T47D (cell line): Measurements from ENCODE around the gene NCBP1.
"Not testable (repeated sequence)": the region's sequence is repeated elsewhere in the genome, so short reads cannot be mapped to it uniquely, and the experiment has no call there.

Experiments
- DNase-seq, 2 experiments: peaks; one replicate each; pipeline versions ENCODE4 v3.0.0 to v3.0.0-alpha.2; 2011 to 2012; ENCODE audit warnings: low read depth in 1 of 2, low spot score in 1 of 2
- JUND ChIP-seq: IDR thresholded peaks from 2 replicates; pipeline ENCODE4 v1.6.1; 2012; ENCODE audit warnings: low read depth
- in situ Hi-C: cut with HindIII; loops from 2 replicates; pipeline ENCODE4 v1.10.0; 2016; ENCODE audit warnings: low sequenced_read_pairs, low pct_unique_long_range_greater_than_20kb

NCBP1 gene

DNA sequence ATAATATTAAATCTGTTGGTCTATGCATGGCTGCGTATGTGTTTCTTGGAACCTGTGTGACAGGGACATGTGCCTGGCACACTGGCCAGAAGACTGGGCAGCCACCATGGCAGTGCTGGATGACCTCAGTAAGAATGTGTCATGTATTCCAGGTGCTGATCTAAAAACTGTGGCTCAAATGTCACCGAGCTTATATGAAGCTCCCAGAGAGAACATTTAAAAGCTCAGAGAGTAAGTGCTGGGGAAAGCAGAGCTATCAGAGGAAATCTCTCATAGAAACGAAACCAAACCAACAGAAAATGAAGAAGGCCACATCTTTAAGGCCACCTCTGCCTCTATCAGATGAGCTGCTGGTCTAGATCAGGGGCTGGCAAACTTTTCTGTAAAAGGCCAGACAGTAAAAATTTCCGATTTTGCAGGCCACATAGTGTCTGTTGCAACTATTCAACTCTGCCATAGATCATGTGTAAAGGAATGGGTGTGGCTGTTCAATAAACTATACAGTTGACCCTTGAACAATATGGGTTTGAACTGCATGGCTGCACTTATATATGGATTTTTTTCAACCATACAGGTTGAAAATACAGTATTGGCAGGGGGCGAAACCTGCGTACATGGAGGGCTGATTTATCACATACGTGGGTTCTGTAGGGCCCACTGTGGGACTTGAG lies 32.3 kb upstream of the NCBP1 start:
- DNase-seq = no peak
- TF ChIP-seq JUND = no peak
- in situ Hi-C loops = no loop called here

DNA sequence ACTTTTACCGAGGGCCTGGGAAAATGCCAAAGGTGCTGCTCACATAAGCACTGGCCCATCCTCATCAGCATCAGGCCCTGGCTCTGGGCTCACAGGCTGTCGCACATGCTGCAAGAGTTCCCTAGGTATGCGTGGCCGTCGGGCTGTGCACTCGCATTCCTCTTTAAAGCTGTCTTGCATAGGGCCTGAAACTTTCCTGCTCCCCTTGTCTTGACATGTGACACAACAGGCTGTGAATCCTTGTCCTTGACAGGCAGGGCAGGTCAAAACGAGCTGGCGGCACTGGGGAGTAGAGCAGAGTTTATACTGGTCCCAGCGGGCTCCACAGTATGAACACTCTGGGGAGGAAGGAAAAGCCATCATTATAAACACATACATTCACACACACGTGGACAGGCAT lies 31.2 kb upstream of the NCBP1 start:
- no peak for DNase-seq
- TF ChIP-seq JUND = no peak
- in situ Hi-C loops = no loop called here

DNA sequence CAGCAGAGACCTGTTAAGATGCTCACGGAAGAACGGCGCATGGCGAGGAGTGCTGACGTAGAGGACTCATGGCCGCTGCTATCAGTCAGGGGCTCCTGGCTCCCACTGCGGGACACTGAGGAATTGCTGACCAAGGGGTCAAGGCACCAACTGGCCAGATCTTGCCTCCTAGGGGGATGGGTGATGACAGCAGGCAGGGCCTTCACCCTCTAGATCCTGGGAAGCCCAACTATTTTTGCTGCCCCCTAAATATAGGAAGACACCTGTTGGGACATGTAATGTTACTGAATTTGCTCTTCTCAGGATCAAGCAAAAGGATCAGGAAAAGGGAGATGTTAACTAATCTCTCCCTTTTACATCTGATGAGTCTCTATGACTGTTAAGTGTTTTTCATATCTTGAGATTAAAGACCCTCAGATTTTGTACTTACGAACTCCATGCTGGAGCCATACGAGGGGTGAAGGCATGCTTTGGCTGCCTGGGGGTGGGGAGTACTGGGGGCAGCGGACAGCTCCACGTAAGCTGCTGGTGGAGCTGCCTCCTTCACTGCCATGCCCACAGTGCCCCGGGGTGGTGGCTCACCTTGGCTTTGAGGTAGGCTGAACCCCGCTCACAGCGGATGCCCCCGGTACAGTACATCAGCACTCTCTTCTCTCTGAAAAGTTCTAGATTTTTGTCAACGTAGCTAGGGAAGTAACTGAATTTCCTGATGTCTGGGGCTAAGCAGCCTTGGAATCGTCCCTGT lies 28.5 kb upstream of the NCBP1 start:
- TF ChIP-seq JUND = no peak
- DNase-seq = no peak
- in situ Hi-C loops = no loop called here

DNA sequence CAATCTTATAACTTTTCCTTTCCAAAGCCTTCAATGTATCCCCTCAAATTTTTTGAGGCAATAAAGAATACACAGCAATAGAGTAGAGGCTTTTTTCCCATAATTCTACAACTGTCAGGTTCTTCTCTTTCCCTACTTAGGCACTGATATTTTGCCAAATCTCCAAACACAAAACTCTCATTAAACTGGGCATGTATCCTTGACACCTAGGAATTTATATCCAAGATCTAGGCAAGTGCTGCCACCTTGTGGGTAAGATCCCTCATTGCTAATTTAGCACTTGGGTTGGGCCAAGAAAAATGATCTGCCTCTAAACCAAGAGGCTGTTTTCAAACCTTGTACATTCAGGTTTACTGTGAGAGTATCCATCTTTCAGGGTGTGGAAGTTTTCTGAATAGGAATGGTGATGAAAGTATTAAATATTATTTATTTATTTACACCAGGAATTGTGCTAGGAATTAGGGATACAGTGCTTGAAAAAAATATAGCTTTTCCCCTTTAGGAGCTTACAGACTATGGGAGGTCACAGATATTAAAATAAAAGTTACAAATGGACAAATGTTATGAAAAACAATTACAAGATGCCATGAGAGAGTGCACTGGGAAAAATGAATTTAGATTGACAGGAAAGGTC lies 18.1 kb upstream of the NCBP1 start:
- TF ChIP-seq JUND = no peak
- in situ Hi-C loops = no loop called here
- DNase-seq = peak; percentile 47 to 71

DNA sequence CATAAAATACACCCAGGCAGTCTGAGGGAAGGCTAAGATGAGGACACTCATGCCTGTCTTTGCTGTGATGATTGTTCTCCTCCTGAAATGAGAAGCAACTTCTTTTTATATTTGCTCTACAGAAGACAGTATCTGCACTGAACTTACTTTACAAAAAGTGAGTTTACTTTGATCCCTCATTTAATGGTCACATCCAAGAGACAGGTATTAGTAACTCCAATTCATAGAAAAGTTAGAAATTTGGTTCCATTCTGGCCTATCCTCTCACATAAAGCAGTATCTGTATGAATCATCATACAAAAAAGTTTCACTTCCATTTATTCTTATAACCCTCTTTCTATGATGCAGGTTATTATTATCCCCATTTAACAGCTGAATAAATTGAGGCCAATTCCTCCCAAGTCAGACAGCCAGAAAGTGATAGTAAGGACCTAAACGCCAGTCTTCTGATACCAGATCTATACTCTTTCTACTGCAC lies 15.6 kb upstream of the NCBP1 start:
- TF ChIP-seq JUND = no peak
- in situ Hi-C loops = no loop called here
- DNase-seq = no peak

DNA sequence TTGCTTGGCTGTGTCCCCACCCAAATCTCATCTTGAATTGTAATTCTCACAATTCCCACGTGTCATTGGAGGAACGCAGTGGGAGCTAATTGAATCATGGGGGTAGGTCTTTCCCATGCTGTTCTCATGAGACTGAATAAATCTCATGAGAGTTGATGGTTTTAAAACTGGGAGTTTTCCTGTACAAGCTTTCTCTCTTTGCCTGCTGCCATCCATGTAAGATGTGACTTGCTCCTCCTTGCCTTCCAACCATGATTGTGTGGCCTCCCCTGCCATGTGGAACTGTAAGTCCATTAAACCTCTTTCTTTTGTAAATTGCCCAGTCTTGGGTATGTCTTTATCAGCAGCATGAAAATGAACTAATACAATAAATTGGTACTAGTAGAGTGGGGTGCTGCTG lies 13.6 kb upstream of the NCBP1 start:
- DNase-seq, in situ Hi-C loops: not testable (repeated sequence)

DNA sequence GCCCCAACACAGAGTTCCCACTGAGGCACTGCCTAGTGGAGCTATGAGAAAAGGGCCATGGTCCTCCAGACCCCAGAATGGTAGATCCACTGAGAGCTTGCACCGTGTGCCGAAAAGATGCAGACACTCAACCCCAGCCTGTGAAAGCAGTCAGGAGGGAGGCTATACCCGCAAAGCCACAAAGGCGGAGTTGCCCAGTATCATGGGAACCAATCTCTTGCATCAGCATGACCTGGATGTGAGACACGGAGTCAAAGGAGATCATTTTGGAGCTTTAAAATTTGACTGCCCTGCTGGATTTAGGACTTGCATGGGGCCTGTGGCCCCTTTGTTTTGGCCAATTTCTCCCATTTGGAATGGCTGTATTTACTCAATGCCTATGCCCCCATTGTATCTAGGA lies 11.1 kb upstream of the NCBP1 start:
- DNase-seq, in situ Hi-C loops: not testable (repeated sequence)

DNA sequence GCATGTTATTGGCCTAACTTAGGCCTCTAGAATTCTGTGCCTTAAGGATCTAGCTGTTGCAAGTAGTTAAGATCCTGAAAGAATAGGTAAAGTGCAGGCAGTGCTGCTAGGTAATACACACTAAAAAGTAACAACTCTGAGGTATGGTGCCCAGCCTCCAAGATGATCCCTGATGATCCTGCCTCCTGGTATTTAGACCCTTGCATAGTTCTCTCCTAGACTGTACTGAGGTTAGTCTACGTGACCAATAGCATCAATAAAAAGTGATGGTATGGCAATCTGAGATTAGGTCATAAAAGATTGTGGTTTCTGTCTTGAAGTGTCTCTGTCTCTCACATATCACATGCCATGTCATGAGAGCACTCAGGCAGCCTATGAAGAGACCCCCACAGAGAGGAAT lies 9.7 kb upstream of the NCBP1 start:
- in situ Hi-C loops = no loop called here
- no peak for TF ChIP-seq JUND
- no peak for DNase-seq

DNA sequence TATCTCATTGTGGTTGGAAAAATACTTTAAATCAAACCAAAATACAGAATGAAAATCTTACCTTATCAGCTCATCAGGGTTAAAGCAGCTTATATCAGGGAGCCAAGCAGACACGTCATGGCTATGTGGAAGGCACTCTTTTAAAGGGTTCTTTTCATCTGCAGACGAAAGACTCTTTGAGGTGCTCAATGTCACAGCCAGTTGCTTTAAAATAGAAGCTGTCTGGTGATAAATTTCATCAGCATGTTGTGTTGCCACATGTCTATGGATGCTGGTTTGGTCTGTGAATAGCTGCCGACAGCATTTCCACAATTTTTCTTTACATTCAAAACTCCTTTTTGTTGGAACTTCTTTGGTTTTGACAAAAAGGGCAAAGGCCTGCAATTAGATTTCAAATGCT lies 8.0 kb upstream of the NCBP1 start:
- no peak for DNase-seq
- TF ChIP-seq JUND = no peak
- in situ Hi-C loops = no loop called here

DNA sequence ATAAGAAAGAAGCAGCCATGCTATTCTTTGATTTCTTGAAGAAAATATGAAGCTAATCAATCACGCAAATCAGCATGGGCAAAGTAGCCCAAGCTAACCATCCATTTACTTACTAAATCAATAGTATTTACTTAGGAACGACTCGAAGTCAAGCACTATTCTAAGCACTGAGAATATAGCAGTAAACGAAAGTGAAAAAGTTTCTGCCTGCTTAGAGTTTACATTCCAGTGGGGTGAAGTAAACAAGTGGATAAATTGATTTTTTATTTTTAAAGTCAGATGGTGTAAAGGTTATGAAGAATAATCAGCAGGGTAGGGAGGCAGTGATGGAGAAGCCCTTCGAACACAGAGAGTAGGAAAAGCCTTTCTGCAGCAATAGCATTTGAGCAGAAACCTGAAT lies 6.0 kb upstream of the NCBP1 start:
- no peak for DNase-seq
- TF ChIP-seq JUND = no peak
- in situ Hi-C loops = no loop called here

DNA sequence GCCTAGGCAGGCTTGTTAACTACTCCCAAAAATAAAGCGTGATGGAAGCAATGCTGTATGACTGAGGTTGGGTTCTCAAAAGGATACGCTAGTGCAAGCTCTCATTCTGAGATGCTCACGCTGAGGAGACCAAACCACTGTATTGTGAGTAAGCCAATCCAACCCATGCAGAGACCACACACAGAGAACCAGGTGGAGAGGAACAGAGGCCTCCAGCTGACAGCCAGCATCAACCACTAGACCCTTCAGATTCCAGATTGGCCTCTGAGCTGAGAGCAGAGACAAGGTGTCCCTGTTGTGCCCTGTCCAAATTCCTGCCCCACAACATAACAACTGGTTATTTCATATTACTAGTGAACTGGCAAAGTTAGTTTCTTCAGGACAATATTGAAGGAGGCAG lies 5.0 kb upstream of the NCBP1 start:
- no peak for DNase-seq
- in situ Hi-C loops = no loop called here
- no peak for TF ChIP-seq JUND

DNA sequence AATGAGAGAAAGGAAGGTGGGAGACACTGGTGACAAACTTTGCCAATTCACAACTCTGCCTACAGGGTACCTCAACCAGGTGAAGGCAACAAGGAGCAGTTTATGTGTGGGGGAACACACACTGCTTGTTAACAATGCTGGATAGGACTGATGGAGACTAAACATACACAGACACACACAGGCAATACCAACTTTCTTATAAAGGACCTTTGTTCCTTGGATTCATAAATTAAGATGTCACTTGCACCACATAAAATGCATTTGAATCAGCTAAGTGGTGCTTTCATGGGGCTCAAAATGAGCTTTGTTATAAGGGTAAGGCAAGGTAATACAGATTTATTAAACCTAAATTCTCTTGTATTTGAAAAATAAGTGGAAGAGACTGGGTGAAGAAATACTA lies 4.5 kb upstream of the NCBP1 start:
- no peak for DNase-seq
- in situ Hi-C loops = no loop called here
- TF ChIP-seq JUND = no peak

DNA sequence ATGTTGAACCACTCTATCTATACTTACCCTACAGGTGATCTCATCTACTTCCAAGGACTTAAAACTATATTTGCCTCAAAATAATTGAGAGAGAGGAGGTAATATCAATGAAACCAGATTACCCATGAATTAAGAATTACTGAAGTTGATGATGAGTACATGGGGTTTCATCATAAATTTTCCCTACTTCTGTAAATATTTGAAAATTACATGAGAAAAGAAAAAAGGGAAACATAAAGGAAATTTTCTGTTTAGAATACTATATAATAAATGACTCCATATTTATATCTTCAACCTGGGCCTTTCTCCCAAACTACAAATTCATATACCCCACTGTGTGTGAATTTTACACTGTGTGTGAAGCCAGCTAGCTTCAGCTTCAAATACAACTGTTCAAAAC lies 3.0 kb upstream of the NCBP1 start:
- TF ChIP-seq JUND = no peak
- in situ Hi-C loops = no loop called here
- DNase-seq = no peak
